K562 (cell line): ENCODE results near the gene LDLRAD3. TPM values are rescaled to one million over a fixed set of nuclear protein-coding genes. Genes with fewer than 3 reads are reported as not detected.
A peak's percentile ranks its signal among the peaks of the same experiment; 100 is the strongest.

Experiments used
- ATAC-seq: fragments of 200-7000 bp; cut with Tn5 transposase; 3 replicates; pipeline ENCODE4 v1.9.1; 2020; ENCODE audit warnings: moderate library complexity
- BruUV-seq: library from RNA; stranded (reverse); fragments of 400-500 nt; replicated peaks from 2 replicates; lab custom pipeline; 2021; lab: Mats Ljungman, UMichigan
- CTCF ChIA-PET: fragments of 300-600 bp; formaldehyde crosslinking; extraction: SDS; loops from one replicate; lab custom pipeline; 2021; ENCODE audit warnings: low intra/inter-chr PET ratio; lab: Yijun Ruan, JAX
- POLR2A ChIA-PET: fragments of 300-600, 350-650 bp; sonication (Branson Sonifier 250); formaldehyde crosslinking; extraction: SDS; loops from one replicate; lab custom pipeline; 2021; ENCODE audit warnings: antibody characterized with exemption, inconsistent platforms; lab: Yijun Ruan, JAX
- DNase-seq, 4 experiments: peaks; one replicate each; pipeline versions ENCODE4 v3.0.0 to v3.0.0-alpha.2; 2011 to 2018; ENCODE audit warnings: low spot score in 3 of 4, mixed read lengths in 3 of 4; ENCODE audit errors: extremely low read depth in 1 of 4
- FAIRE-seq: peaks from 2 replicates; lab custom pipeline; 2011; peaks lifted over from hg19 to GRCh38; lab: Jason Lieb, UNC
- H2AFZ ChIP-seq: 2 replicates; pipeline ENCODE4 v1.6.0; 2011; ENCODE audit warnings: low read depth, low read length, control low read depth, inconsistent platforms
- H3K27ac ChIP-seq: fragments of 200-600 bp; 3 replicates; pipeline ENCODE4 v1.8.0; 2011; ENCODE audit warnings: low read depth, mild to moderate bottlenecking, control low read depth, inconsistent platforms, low read length, moderate library complexity, mixed read lengths; ENCODE audit errors: extremely low read depth
- H3K27me3 ChIP-seq, 2 experiments: fragments of 300-600 bp in 1 of 2; 2 replicates in 1 of 2; 3 replicates in 1 of 2; pipeline versions ENCODE4 v1.6.0 to v1.8.0; 2011; ENCODE audit warnings: inconsistent platforms in 2 of 2, low read length in 2 of 2, mild to moderate bottlenecking in 1 of 2, mixed read lengths in 1 of 2, moderate library complexity in 1 of 2; ENCODE audit not compliant: control insufficient read depth in 2 of 2, insufficient read depth in 2 of 2
- H3K36me3 ChIP-seq: fragments of 300-600 bp; 3 replicates; pipeline ENCODE4 v1.8.0; 2011; ENCODE audit warnings: mild to moderate bottlenecking, low read length, inconsistent platforms; ENCODE audit not compliant: control insufficient read depth, insufficient read depth
- H3K4me1 ChIP-seq, 2 experiments: fragments of 200-600 bp in 1 of 2; replicated peaks in 1 of 2; 2 replicates in 1 of 2; 3 replicates in 1 of 2; pipeline versions ENCODE4 v1.5.1 to v1.8.0; 2011; ENCODE audit warnings: inconsistent platforms in 2 of 2, low read length in 2 of 2, mild to moderate bottlenecking in 1 of 2, mixed read lengths in 1 of 2, moderate library complexity in 1 of 2; ENCODE audit not compliant: control insufficient read depth in 2 of 2, insufficient read depth in 2 of 2
- H3K4me2 ChIP-seq: 2 replicates; pipeline ENCODE4 v1.6.1; 2011; ENCODE audit warnings: low read length, control low read depth, inconsistent platforms, mixed read lengths; ENCODE audit not compliant: insufficient read depth
- H3K4me3 ChIP-seq: fragments of 200-600 bp; sonication (generic), shearing (Covaris generic); 2 replicates; pipeline ENCODE4 v1.5.1; 2016; ENCODE audit warnings: control low read depth, inconsistent platforms
- H3K79me2 ChIP-seq: fragments of 200-600 bp; 3 replicates; pipeline ENCODE4 v1.8.0; 2011; ENCODE audit warnings: low read length, inconsistent platforms; ENCODE audit not compliant: control insufficient read depth, insufficient read depth
- H3K9ac ChIP-seq, 2 experiments: 2 replicates each; pipeline versions ENCODE4 v1.6.0 to v1.6.1; 2011; ENCODE audit warnings: low read depth in 2 of 2, low read length in 2 of 2, control low read depth in 1 of 2, inconsistent platforms in 1 of 2, mild to moderate bottlenecking in 1 of 2, mixed read lengths in 1 of 2; ENCODE audit not compliant: insufficient read depth in 1 of 2
- H3K9me1 ChIP-seq: one replicate; pipeline ENCODE4 v1.6.0; 2011; ENCODE audit warnings: inconsistent platforms, mild to moderate bottlenecking, low read length, moderate library complexity; ENCODE audit not compliant: control insufficient read depth, insufficient read depth
- H3K9me3 ChIP-seq: replicated peaks from 2 replicates; pipeline ENCODE4 v1.5.1; 2011; ENCODE audit warnings: low read depth, low read length, inconsistent platforms; ENCODE audit not compliant: control insufficient read depth, insufficient read depth
- H4K20me1 ChIP-seq: replicated peaks from 2 replicates; pipeline ENCODE4 v1.6.1; 2011; ENCODE audit warnings: low read length, inconsistent platforms, mixed read lengths; ENCODE audit not compliant: control insufficient read depth, insufficient read depth
- ARID2 ChIP-seq: fragments of 450-650 bp; IDR thresholded peaks from 2 replicates; pipeline ENCODE4 v1.6.1; 2017; ENCODE audit warnings: antibody characterized with exemption, mild to moderate bottlenecking
- CC2D1A ChIP-seq: fragments of 450-650 bp; IDR thresholded peaks from 2 replicates; pipeline ENCODE4 v1.6.1; 2017; ENCODE audit warnings: mild to moderate bottlenecking
- JUND ChIP-seq, 2 experiments: IDR thresholded peaks; 2 replicates in 1 of 2; 3 replicates in 1 of 2; pipeline ENCODE4 v1.6.1; 2011; ENCODE audit warnings: borderline replicate concordance in 2 of 2, low read depth in 2 of 2, low read length in 2 of 2, improper control_type of control experiment in 1 of 2, missing biosample characterization in 1 of 2, missing genetic modification characterization in 1 of 2, missing genetic modification reagents in 1 of 2
- RAD21 ChIP-seq, 2 experiments: fragments of 250-450 bp in 1 of 2; fragments of 450-650 bp in 1 of 2; sonication (Bioruptor Pico) in 1 of 2; formaldehyde crosslinking in 1 of 2; IDR thresholded peaks in 1 of 2; conservative IDR thresholded peaks in 1 of 2; 2 replicates each; pipeline versions ENCODE4 v1.4.0 to v1.8.0; 2020 to 2022; ENCODE audit warnings: mild to moderate bottlenecking in 2 of 2, moderate library complexity in 1 of 2
- SMC3 ChIP-seq: conservative IDR thresholded peaks from 2 replicates; pipeline ENCODE4 v1.6.1; 2011; ENCODE audit warnings: low read depth, low read length, improper control_type of control experiment; ENCODE audit not compliant: insufficient read depth
- WGBS: fragments of 100-300 bp; shearing (Covaris generic); methylation state at CpG from one replicate; pipeline ENCODE4 v1.1.6; 2016; ENCODE audit warnings: low coverage, mixed read lengths; ENCODE audit not compliant: insufficient coverage; ENCODE audit errors: missing lambda C conversion rate; 5-methylcytosine and 5-hydroxymethylcytosine counted together
- in situ Hi-C: fragments of 300-500 bp; cut with MboI; formaldehyde crosslinking; loops from 4 replicates; pipeline ENCODE4 v1.15.0; 2018; ENCODE audit warnings: inconsistent platforms, mixed read lengths
- intact Hi-C: fragments of 100-400 bp; cut with micrococcal nuclease; formaldehyde crosslinking; loops from 2 replicates; pipeline ENCODE4 v1.14.2; 2022
- polyA plus RNA-seq, 8 experiments: library from polyadenylated mRNA; depleted of rRNA in 4 of 8; stranded (reverse) in 5 of 8; unstranded in 3 of 8; fragments of >200 nt; fragmentation: Nextera tagmentation in 2 of 8; fragmentation: Illumina TruSeq in 1 of 8; extraction: Ambion mirVana in 2 of 8; extraction: Trizol in 1 of 8; gene quantifications; 2 replicates each; pipeline versions ENCODE4 v1.2.1 to v1.2.3, GENCODE V29; 2011 to 2014; ENCODE audit warnings: inconsistent platforms in 1 of 8, missing spikeins in 1 of 8
- total RNA-seq, 7 experiments: library from RNA; depleted of rRNA in 6 of 7; stranded (reverse); fragments of >200 nt in 6 of 7; fragmentation: Illumina TruSeq in 2 of 7; extraction: Trizol in 2 of 7; gene quantifications; 2 replicates each; pipeline versions ENCODE4 v1.2.1 to v1.2.3, GENCODE V29; 2011 to 2021; ENCODE audit warnings: low replicate concordance in 1 of 7
- TF ChIP-seq, protein P1 (sequence below), 3 experiments: IDR thresholded peaks in 2 of 3; conservative IDR thresholded peaks in 1 of 3; 2 replicates each; pipeline ENCODE4 v1.5.1; 2011 to 2012; ENCODE audit warnings: low read length in 3 of 3, mild to moderate bottlenecking in 3 of 3, control low read depth in 2 of 3, improper control_type of control experiment in 1 of 3, inconsistent platforms in 1 of 3, low read depth in 1 of 3, mixed read lengths in 1 of 3, moderate library complexity in 1 of 3; ENCODE audit not compliant: insufficient read depth in 2 of 3
- TF ChIP-seq, protein P2 (sequence below): fragments of 450-650 bp; formaldehyde crosslinking; IDR thresholded peaks from 2 replicates; pipeline ENCODE4 v1.4.0; 2020; ENCODE audit warnings: mild to moderate bottlenecking, moderate library complexity
- TF ChIP-seq, protein P3 (sequence below): sonication (generic); formaldehyde crosslinking; IDR thresholded peaks from 2 replicates; pipeline ENCODE4 v1.8.1; 2023; ENCODE audit warnings: mild to moderate bottlenecking, missing genetic modification reagents, moderate library complexity
- TF ChIP-seq, protein P4 (sequence below): IDR thresholded peaks from 2 replicates; pipeline ENCODE4 v1.6.1; 2011; ENCODE audit not compliant: insufficient read length; ENCODE audit errors: extremely low read depth
- TF ChIP-seq, protein P5 (sequence below): fragments of 450-650 bp; IDR thresholded peaks from 2 replicates; pipeline ENCODE4 v1.7.1; 2018; ENCODE audit warnings: mild to moderate bottlenecking, low read depth; ENCODE audit not compliant: partially characterized antibody

Gene LDLRAD3
- total and polyA plus RNA-seq, 9 of the 15 experiments (the other 6 are each of a cell fraction or from before 2014, with no cell fraction given), result 0.73 to 7.2 (median 3.5) TPM

DNA sequence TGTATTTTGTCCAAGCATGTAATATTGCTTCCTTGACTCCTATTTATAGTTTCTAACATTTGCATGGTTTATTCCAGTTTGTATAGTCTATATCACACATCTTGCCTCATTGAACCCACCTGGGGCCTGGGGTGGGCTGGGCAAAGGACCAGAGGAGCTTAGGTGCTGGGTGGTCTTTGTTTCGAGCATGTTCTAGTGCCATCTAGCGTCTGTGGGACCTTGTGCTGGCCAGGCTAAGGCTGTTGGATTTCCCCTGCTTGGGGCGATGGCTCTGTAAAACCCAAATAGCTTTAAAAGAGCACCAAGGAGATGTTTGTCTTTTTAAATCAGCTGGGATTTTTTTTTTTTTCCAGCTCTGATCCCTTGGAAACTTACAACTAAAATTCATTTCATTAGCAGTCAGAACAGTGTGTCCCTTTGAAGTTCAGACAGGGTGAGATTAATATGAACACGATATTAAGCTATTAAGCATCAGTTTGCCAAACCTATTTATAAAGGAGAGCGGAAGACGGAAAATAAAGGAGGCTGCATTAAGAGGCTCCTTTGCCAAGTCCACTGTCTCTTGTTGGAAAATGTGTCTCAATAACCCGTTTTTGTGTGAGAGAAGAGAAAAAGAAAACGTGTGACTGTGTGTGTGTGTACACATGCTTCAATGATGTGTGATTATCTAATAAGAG is 188.0 kb downstream of the LDLRAD3 start:
- Histone ChIP-seq H3K27ac (no peak overlapping the region), H3K4me3 (no peak overlapping the region), H3K79me2 (no peaks in the 10 kb centered on the region), H3K9me1 (no peaks in the 10 kb centered on the region), H3K9me3 (no peaks in the 10 kb centered on the region; the same call in 1 of the 2 replicates), H3K36me3 (no peaks in the 10 kb centered on the region), H3K4me2 (no peak overlapping the region), H4K20me1 (no peaks in the 10 kb centered on the region), H3K4me1 (peaks cover 0 to 5% of the 10 kb centered on the region in 2 experiments; a peak in 3 of 5 replicates), H2AFZ (no peak overlapping the region), H3K27me3 (no peaks in the 10 kb centered on the region), H3K9ac (no peak overlapping the region)
- no TSS peak for BruUV-seq
- in situ Hi-C loops, result no loop called here
- POLR2A ChIA-PET, result interaction anchor here (1.1 kb wide), 1 partner anchor 18 kb away, joined by 3 read pairs; no protein-coding TSS in a partner anchor
- intact Hi-C loops, result loop anchor here (1.0 to 10.0 kb wide), 5 partner anchors 18 to 515 kb away; partner anchors contain the start of gene LDLRAD3
- DNase-seq (peak; percentile 39 to 73 (median 54)), ATAC-seq (peak; percentile 97), FAIRE-seq (peak; percentile 93)
- CTCF ChIA-PET, result interaction anchor here (0.9 to 1.5 kb wide), 3 partner anchors 90 to 515 kb away, joined by 4 to 9 read pairs (median 4); no protein-coding TSS in a partner anchor
- WGBS, result 43% methylated on average over 8 of the region's 8 CpGs
- TF ChIP-seq, protein P1, sequence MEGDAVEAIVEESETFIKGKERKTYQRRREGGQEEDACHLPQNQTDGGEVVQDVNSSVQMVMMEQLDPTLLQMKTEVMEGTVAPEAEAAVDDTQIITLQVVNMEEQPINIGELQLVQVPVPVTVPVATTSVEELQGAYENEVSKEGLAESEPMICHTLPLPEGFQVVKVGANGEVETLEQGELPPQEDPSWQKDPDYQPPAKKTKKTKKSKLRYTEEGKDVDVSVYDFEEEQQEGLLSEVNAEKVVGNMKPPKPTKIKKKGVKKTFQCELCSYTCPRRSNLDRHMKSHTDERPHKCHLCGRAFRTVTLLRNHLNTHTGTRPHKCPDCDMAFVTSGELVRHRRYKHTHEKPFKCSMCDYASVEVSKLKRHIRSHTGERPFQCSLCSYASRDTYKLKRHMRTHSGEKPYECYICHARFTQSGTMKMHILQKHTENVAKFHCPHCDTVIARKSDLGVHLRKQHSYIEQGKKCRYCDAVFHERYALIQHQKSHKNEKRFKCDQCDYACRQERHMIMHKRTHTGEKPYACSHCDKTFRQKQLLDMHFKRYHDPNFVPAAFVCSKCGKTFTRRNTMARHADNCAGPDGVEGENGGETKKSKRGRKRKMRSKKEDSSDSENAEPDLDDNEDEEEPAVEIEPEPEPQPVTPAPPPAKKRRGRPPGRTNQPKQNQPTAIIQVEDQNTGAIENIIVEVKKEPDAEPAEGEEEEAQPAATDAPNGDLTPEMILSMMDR (IDR thresholded peaks at IDR 0.05 in 2 of 3, conservative IDR thresholded peaks at IDR 0.05 in 1 of 3; ENCODE audit: insufficient read depth in 2 of 3, low read depth in 1 of 3, low read length in 3 of 3), result peak; percentile 80 to 88 (median 84)
- TF ChIP-seq, protein P2, sequence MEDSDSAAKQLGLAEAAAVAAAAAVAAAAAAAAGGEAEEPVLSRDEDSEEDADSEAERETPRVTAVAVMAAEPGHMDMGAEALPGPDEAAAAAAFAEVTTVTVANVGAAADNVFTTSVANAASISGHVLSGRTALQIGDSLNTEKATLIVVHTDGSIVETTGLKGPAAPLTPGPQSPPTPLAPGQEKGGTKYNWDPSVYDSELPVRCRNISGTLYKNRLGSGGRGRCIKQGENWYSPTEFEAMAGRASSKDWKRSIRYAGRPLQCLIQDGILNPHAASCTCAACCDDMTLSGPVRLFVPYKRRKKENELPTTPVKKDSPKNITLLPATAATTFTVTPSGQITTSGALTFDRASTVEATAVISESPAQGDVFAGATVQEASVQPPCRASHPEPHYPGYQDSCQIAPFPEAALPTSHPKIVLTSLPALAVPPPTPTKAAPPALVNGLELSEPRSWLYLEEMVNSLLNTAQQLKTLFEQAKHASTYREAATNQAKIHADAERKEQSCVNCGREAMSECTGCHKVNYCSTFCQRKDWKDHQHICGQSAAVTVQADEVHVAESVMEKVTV, result peak; percentile 82
- TF ChIP-seq, protein P3, sequence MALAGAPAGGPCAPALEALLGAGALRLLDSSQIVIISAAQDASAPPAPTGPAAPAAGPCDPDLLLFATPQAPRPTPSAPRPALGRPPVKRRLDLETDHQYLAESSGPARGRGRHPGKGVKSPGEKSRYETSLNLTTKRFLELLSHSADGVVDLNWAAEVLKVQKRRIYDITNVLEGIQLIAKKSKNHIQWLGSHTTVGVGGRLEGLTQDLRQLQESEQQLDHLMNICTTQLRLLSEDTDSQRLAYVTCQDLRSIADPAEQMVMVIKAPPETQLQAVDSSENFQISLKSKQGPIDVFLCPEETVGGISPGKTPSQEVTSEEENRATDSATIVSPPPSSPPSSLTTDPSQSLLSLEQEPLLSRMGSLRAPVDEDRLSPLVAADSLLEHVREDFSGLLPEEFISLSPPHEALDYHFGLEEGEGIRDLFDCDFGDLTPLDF (CRISPR knock-in tag), result no peak
- TF ChIP-seq SMC3, result peak; percentile 71
- peak; percentile 42; the same call in 1 of the 2 replicates for TF ChIP-seq JUND (IDR thresholded peaks at IDR 0.05; ENCODE audit: borderline replicate concordance, low read depth, low read length)
- TF ChIP-seq JUND (tag; IDR thresholded peaks at IDR 0.05; ENCODE audit: borderline replicate concordance, low read depth, low read length), result no peak; the same call in 2 of the 3 replicates
- peak; percentile 92 for TF ChIP-seq RAD21 (CRISPR knock-in tag; conservative IDR thresholded peaks at IDR 0.05 in 1 of 2, IDR thresholded peaks at IDR 0.05 in 1 of 2)
- 0 out of 2 replicates have a peak, but pooled peaks have one; percentile 37 for TF ChIP-seq CC2D1A
- TF ChIP-seq, protein P4, sequence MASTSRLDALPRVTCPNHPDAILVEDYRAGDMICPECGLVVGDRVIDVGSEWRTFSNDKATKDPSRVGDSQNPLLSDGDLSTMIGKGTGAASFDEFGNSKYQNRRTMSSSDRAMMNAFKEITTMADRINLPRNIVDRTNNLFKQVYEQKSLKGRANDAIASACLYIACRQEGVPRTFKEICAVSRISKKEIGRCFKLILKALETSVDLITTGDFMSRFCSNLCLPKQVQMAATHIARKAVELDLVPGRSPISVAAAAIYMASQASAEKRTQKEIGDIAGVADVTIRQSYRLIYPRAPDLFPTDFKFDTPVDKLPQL, result no peak
- TF ChIP-seq, protein P5, sequence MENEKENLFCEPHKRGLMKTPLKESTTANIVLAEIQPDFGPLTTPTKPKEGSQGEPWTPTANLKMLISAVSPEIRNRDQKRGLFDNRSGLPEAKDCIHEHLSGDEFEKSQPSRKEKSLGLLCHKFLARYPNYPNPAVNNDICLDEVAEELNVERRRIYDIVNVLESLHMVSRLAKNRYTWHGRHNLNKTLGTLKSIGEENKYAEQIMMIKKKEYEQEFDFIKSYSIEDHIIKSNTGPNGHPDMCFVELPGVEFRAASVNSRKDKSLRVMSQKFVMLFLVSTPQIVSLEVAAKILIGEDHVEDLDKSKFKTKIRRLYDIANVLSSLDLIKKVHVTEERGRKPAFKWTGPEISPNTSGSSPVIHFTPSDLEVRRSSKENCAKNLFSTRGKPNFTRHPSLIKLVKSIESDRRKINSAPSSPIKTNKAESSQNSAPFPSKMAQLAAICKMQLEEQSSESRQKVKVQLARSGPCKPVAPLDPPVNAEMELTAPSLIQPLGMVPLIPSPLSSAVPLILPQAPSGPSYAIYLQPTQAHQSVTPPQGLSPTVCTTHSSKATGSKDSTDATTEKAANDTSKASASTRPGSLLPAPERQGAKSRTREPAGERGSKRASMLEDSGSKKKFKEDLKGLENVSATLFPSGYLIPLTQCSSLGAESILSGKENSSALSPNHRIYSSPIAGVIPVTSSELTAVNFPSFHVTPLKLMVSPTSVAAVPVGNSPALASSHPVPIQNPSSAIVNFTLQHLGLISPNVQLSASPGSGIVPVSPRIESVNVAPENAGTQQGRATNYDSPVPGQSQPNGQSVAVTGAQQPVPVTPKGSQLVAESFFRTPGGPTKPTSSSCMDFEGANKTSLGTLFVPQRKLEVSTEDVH, result no peak
- peak; percentile 73 for TF ChIP-seq ARID2
